K562 (cell line): ENCODE results near the gene ST8SIA1. TPM values are rescaled to one million over a fixed set of nuclear protein-coding genes. Genes with fewer than 3 reads are reported as not detected.

Experiments
- ATAC-seq: fragments of 200-7000 bp; cut with Tn5 transposase; 3 replicates; pipeline ENCODE4 v1.9.1; 2020; ENCODE audit warnings: moderate library complexity
- BruUV-seq: library from RNA; stranded (reverse); fragments of 400-500 nt; replicated peaks from 2 replicates; lab custom pipeline; 2021; lab: Mats Ljungman, UMichigan
- CTCF ChIA-PET: fragments of 300-600 bp; formaldehyde crosslinking; extraction: SDS; loops from one replicate; lab custom pipeline; 2021; ENCODE audit warnings: low intra/inter-chr PET ratio; lab: Yijun Ruan, JAX
- POLR2A ChIA-PET: fragments of 300-600, 350-650 bp; sonication (Branson Sonifier 250); formaldehyde crosslinking; extraction: SDS; loops from one replicate; lab custom pipeline; 2021; ENCODE audit warnings: antibody characterized with exemption, inconsistent platforms; lab: Yijun Ruan, JAX
- DNase-seq, 4 experiments: peaks; one replicate each; pipeline versions ENCODE4 v3.0.0 to v3.0.0-alpha.2; 2011 to 2018; ENCODE audit warnings: low spot score in 3 of 4, mixed read lengths in 3 of 4; ENCODE audit errors: extremely low read depth in 1 of 4
- FAIRE-seq: peaks from 2 replicates; lab custom pipeline; 2011; peaks lifted over from hg19 to GRCh38; lab: Jason Lieb, UNC
- H2AFZ ChIP-seq: 2 replicates; pipeline ENCODE4 v1.6.0; 2011; ENCODE audit warnings: low read depth, low read length, control low read depth, inconsistent platforms
- H3K27ac ChIP-seq: fragments of 200-600 bp; 3 replicates; pipeline ENCODE4 v1.8.0; 2011; ENCODE audit warnings: low read depth, mild to moderate bottlenecking, control low read depth, inconsistent platforms, low read length, moderate library complexity, mixed read lengths; ENCODE audit errors: extremely low read depth
- H3K27me3 ChIP-seq, 2 experiments: fragments of 300-600 bp in 1 of 2; 2 replicates in 1 of 2; 3 replicates in 1 of 2; pipeline versions ENCODE4 v1.6.0 to v1.8.0; 2011; ENCODE audit warnings: inconsistent platforms in 2 of 2, low read length in 2 of 2, mild to moderate bottlenecking in 1 of 2, mixed read lengths in 1 of 2, moderate library complexity in 1 of 2; ENCODE audit not compliant: control insufficient read depth in 2 of 2, insufficient read depth in 2 of 2
- H3K36me3 ChIP-seq: fragments of 300-600 bp; 3 replicates; pipeline ENCODE4 v1.8.0; 2011; ENCODE audit warnings: mild to moderate bottlenecking, low read length, inconsistent platforms; ENCODE audit not compliant: control insufficient read depth, insufficient read depth
- H3K4me1 ChIP-seq, 2 experiments: fragments of 200-600 bp in 1 of 2; replicated peaks in 1 of 2; 2 replicates in 1 of 2; 3 replicates in 1 of 2; pipeline versions ENCODE4 v1.5.1 to v1.8.0; 2011; ENCODE audit warnings: inconsistent platforms in 2 of 2, low read length in 2 of 2, mild to moderate bottlenecking in 1 of 2, mixed read lengths in 1 of 2, moderate library complexity in 1 of 2; ENCODE audit not compliant: control insufficient read depth in 2 of 2, insufficient read depth in 2 of 2
- H3K4me2 ChIP-seq: 2 replicates; pipeline ENCODE4 v1.6.1; 2011; ENCODE audit warnings: low read length, control low read depth, inconsistent platforms, mixed read lengths; ENCODE audit not compliant: insufficient read depth
- H3K4me3 ChIP-seq: fragments of 200-600 bp; sonication (generic), shearing (Covaris generic); 2 replicates; pipeline ENCODE4 v1.5.1; 2016; ENCODE audit warnings: control low read depth, inconsistent platforms
- H3K79me2 ChIP-seq: fragments of 200-600 bp; 3 replicates; pipeline ENCODE4 v1.8.0; 2011; ENCODE audit warnings: low read length, inconsistent platforms; ENCODE audit not compliant: control insufficient read depth, insufficient read depth
- H3K9ac ChIP-seq, 2 experiments: 2 replicates each; pipeline versions ENCODE4 v1.6.0 to v1.6.1; 2011; ENCODE audit warnings: low read depth in 2 of 2, low read length in 2 of 2, control low read depth in 1 of 2, inconsistent platforms in 1 of 2, mild to moderate bottlenecking in 1 of 2, mixed read lengths in 1 of 2; ENCODE audit not compliant: insufficient read depth in 1 of 2
- H3K9me1 ChIP-seq: one replicate; pipeline ENCODE4 v1.6.0; 2011; ENCODE audit warnings: inconsistent platforms, mild to moderate bottlenecking, low read length, moderate library complexity; ENCODE audit not compliant: control insufficient read depth, insufficient read depth
- H3K9me3 ChIP-seq: replicated peaks from 2 replicates; pipeline ENCODE4 v1.5.1; 2011; ENCODE audit warnings: low read depth, low read length, inconsistent platforms; ENCODE audit not compliant: control insufficient read depth, insufficient read depth
- H4K20me1 ChIP-seq: replicated peaks from 2 replicates; pipeline ENCODE4 v1.6.1; 2011; ENCODE audit warnings: low read length, inconsistent platforms, mixed read lengths; ENCODE audit not compliant: control insufficient read depth, insufficient read depth
- NR2C1 ChIP-seq, 2 experiments: fragments of 450-650 bp; IDR thresholded peaks; 2 replicates each; pipeline ENCODE4 v1.6.1; 2017; ENCODE audit warnings: mild to moderate bottlenecking in 2 of 2, antibody characterized with exemption in 1 of 2, inconsistent platforms in 1 of 2, missing compliant biosample characterization in 1 of 2, missing genetic modification characterization in 1 of 2
- PCBP2 ChIP-seq: fragments of 200-400 bp; formaldehyde crosslinking; IDR thresholded peaks from 2 replicates; pipeline ENCODE4 v1.6.1; 2018; ENCODE audit warnings: low read length, low read depth, mild to moderate bottlenecking, moderate library complexity; ENCODE audit not compliant: poor library complexity, severe bottlenecking
- POU5F1 ChIP-seq: fragments of 150-350 bp; IDR thresholded peaks from 2 replicates; pipeline ENCODE4 v1.6.1; 2014; ENCODE audit warnings: borderline replicate concordance, low read length, low read depth, mild to moderate bottlenecking; ENCODE audit not compliant: partially characterized antibody
- XRCC3 ChIP-seq: fragments of 450-650 bp; IDR thresholded peaks from 2 replicates; pipeline ENCODE4 v1.6.1; 2017; ENCODE audit warnings: mild to moderate bottlenecking, moderate library complexity
- ZNF24 ChIP-seq: fragments of 450-650 bp; IDR thresholded peaks from 2 replicates; pipeline ENCODE4 v1.6.1; 2016
- ZNF695 ChIP-seq: fragments of 450-650 bp; formaldehyde crosslinking; IDR thresholded peaks from 2 replicates; pipeline ENCODE4 v1.4.0; 2020; ENCODE audit warnings: mild to moderate bottlenecking, moderate library complexity
- WGBS: fragments of 100-300 bp; shearing (Covaris generic); methylation state at CpG from one replicate; pipeline ENCODE4 v1.1.6; 2016; ENCODE audit warnings: low coverage, mixed read lengths; ENCODE audit not compliant: insufficient coverage; ENCODE audit errors: missing lambda C conversion rate; 5-methylcytosine and 5-hydroxymethylcytosine counted together
- in situ Hi-C: fragments of 300-500 bp; cut with MboI; formaldehyde crosslinking; loops from 4 replicates; pipeline ENCODE4 v1.15.0; 2018; ENCODE audit warnings: inconsistent platforms, mixed read lengths
- intact Hi-C: fragments of 100-400 bp; cut with micrococcal nuclease; formaldehyde crosslinking; loops from 2 replicates; pipeline ENCODE4 v1.14.2; 2022
- polyA plus RNA-seq, 8 experiments: library from polyadenylated mRNA; depleted of rRNA in 4 of 8; stranded (reverse) in 5 of 8; unstranded in 3 of 8; fragments of >200 nt; fragmentation: Nextera tagmentation in 2 of 8; fragmentation: Illumina TruSeq in 1 of 8; extraction: Ambion mirVana in 2 of 8; extraction: Trizol in 1 of 8; gene quantifications; 2 replicates each; pipeline versions ENCODE4 v1.2.1 to v1.2.3, GENCODE V29; 2011 to 2014; ENCODE audit warnings: inconsistent platforms in 1 of 8, missing spikeins in 1 of 8
- total RNA-seq, 7 experiments: library from RNA; depleted of rRNA in 6 of 7; stranded (reverse); fragments of >200 nt in 6 of 7; fragmentation: Illumina TruSeq in 2 of 7; extraction: Trizol in 2 of 7; gene quantifications; 2 replicates each; pipeline versions ENCODE4 v1.2.1 to v1.2.3, GENCODE V29; 2011 to 2021; ENCODE audit warnings: low replicate concordance in 1 of 7
- TF ChIP-seq, protein P1 (sequence below): sonication (generic); formaldehyde crosslinking; IDR thresholded peaks from 2 replicates; pipeline ENCODE4 v1.8.1; 2023; ENCODE audit warnings: mild to moderate bottlenecking, missing genetic modification reagents
- TF ChIP-seq, protein P2 (sequence below): fragments of 450-650 bp; IDR thresholded peaks from 2 replicates; pipeline ENCODE4 v1.6.1; 2016; ENCODE audit warnings: borderline replicate concordance

Gene ST8SIA1
- total and polyA plus RNA-seq, 9 of the 15 experiments (the other 6 are each of a cell fraction or from before 2014, with no cell fraction given), result 0.86 to 26.3 (median 4.3) TPM

DNA sequence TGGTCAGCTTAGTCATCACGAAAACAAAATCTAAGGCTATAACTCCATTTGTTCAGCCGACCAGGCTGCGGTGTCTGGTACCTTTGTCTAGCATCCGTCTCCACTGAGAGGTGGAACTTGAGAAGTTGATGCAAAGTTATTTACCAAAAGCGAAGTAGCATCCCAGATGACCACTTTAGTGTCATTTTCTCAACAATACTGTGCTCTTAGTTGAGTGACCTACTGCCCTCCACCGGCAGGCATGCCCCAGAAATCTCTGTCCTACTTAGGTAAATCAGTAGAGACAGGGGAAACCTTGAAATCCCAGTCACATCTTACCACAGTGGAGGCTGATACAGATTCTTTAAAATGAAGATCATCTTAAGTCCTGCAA, 1.3 kb upstream of the ST8SIA1 start:
- 16% methylated on average over 6 of the region's 6 CpGs for WGBS
- ATAC-seq, result no peak

More for the DNA sequence above, 1.3 kb upstream of the ST8SIA1 start:
- no peaks in the 10 kb centered on the region for H3K9me3 ChIP-seq
- no peaks in the 10 kb centered on the region for H3K9me1 ChIP-seq
- TF ChIP-seq ZNF24 (no peak), PCBP2 (no peak), NR2C1 (IDR thresholded peaks at IDR 0.05) (no peak), NR2C1 (tag; IDR thresholded peaks at IDR 0.05) (no peak), ZNF695 (CRISPR knock-in tag) (no peak), XRCC3 (no peak), POU5F1 (no peak)
- TF ChIP-seq, protein P1, sequence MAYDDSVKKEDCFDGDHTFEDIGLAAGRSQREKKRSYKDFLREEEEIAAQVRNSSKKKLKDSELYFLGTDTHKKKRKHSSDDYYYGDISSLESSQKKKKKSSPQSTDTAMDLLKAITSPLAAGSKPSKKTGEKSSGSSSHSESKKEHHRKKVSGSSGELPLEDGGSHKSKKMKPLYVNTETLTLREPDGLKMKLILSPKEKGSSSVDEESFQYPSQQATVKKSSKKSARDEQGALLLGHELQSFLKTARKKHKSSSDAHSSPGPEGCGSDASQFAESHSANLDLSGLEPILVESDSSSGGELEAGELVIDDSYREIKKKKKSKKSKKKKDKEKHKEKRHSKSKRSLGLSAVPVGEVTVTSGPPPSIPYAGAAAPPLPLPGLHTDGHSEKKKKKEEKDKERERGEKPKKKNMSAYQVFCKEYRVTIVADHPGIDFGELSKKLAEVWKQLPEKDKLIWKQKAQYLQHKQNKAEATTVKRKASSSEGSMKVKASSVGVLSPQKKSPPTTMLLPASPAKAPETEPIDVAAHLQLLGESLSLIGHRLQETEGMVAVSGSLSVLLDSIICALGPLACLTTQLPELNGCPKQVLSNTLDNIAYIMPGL, result no peak
- TF ChIP-seq, protein P2, sequence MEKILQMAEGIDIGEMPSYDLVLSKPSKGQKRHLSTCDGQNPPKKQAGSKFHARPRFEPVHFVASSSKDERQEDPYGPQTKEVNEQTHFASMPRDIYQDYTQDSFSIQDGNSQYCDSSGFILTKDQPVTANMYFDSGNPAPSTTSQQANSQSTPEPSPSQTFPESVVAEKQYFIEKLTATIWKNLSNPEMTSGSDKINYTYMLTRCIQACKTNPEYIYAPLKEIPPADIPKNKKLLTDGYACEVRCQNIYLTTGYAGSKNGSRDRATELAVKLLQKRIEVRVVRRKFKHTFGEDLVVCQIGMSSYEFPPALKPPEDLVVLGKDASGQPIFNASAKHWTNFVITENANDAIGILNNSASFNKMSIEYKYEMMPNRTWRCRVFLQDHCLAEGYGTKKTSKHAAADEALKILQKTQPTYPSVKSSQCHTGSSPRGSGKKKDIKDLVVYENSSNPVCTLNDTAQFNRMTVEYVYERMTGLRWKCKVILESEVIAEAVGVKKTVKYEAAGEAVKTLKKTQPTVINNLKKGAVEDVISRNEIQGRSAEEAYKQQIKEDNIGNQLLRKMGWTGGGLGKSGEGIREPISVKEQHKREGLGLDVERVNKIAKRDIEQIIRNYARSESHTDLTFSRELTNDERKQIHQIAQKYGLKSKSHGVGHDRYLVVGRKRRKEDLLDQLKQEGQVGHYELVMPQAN, result no peak
- peaks cover 0 to 10% of the 10 kb centered on the region in 2 experiments; a peak in 3 of 5 replicates for H3K27me3 ChIP-seq
- no peak overlapping the region for H3K27ac ChIP-seq
- ChIA-PET POLR2A (interaction anchor here (0.6 kb wide), 1 partner anchor 145 kb away, joined by 3 read pairs; no protein-coding TSS in a partner anchor), CTCF (no interaction called here)
- H2AFZ ChIP-seq, result no peak overlapping the region
- no peak for DNase-seq
- H3K4me2 ChIP-seq, result peak overlapping the region; percentile 66; the same call in 1 of the 2 replicates
- in situ Hi-C loops, result loop anchor here (10.0 kb wide), 1 partner anchor 231 kb away; no protein-coding TSS in a partner anchor
- H4K20me1 ChIP-seq, result no peaks in the 10 kb centered on the region
- H3K4me1 ChIP-seq, result peaks cover 0 to 18% of the 10 kb centered on the region in 2 experiments; a peak in 2 of 5 replicates
- intact Hi-C loops, result loop anchor here (10.0 kb wide), 2 partner anchors 251 to 641 kb away; no protein-coding TSS in a partner anchor
- H3K36me3 ChIP-seq, result no peaks in the 10 kb centered on the region
- H3K79me2 ChIP-seq, result no peaks in the 10 kb centered on the region
- H3K9ac ChIP-seq, result no peak overlapping the region
- no TSS peak for BruUV-seq
- no peak overlapping the region for H3K4me3 ChIP-seq
- FAIRE-seq, result no peak
